AG04450 (cell line): ENCODE data around the gene PYGL. TPM values are rescaled to one million over a fixed set of nuclear protein-coding genes. Genes with fewer than 3 reads are reported as not detected.

ENCODE experiments used
- CTCF ChIA-PET: fragments of 300-600, 350-600 bp; formaldehyde crosslinking; extraction: SDS; loops from one replicate; lab custom pipeline; 2022; ENCODE audit warnings: antibody characterized with exemption, inconsistent platforms; lab: Charles Lee
- POLR2A ChIA-PET: fragments of 350-600 bp; formaldehyde crosslinking; extraction: SDS; loops from one replicate; lab custom pipeline; 2021; ENCODE audit warnings: antibody characterized with exemption, inconsistent platforms; lab: Yijun Ruan, JAX
- DNase-seq: peaks from one replicate; pipeline ENCODE4 v3.0.0-alpha.2; 2011; ENCODE audit warnings: low read depth, low spot score
- H3K27ac ChIP-seq: one replicate; pipeline ENCODE4 v1.5.1; 2012; ENCODE audit warnings: low read depth, low read length, control low read depth
- H3K27me3 ChIP-seq: one replicate; pipeline ENCODE4 v1.6.0; 2012; ENCODE audit warnings: low read length; ENCODE audit not compliant: control insufficient read depth, insufficient read depth
- H3K4me3 ChIP-seq: 2 replicates; pipeline ENCODE4 v1.5.1; 2011; ENCODE audit warnings: mild to moderate bottlenecking, low read depth, low read length, control low read depth
- H3K9me3 ChIP-seq: 2 replicates; pipeline ENCODE4 v1.5.1; 2012; ENCODE audit warnings: low read length; ENCODE audit not compliant: control insufficient read depth, insufficient read depth
- CTCF ChIP-seq: IDR thresholded peaks from 2 replicates; pipeline ENCODE4 v1.5.1; 2011; ENCODE audit warnings: low read depth, low read length, control low read depth, inconsistent platforms
- polyA plus RNA-seq: library from polyadenylated mRNA; depleted of rRNA; stranded (reverse); fragments of >200 nt; gene quantifications from 2 replicates; pipeline ENCODE4 v1.2.3, GENCODE V29; 2011

Gene PYGL
- polyA plus RNA-seq, 1 experiment: 60.4 TPM

- Histone ChIP-seq H3K9me3 (no peaks in the 10 kb centered on the region; the same call in 1 of the 2 replicates), H3K27ac (no peak overlapping the region), H3K4me3 (no peak overlapping the region), H3K27me3 (peaks cover 31% of the 10 kb centered on the region)
- ChIA-PET CTCF (no interaction called here), POLR2A (no interaction called here)
- DNase-seq: no peak
- no peak for TF ChIP-seq CTCF
Observed at GRCh38 chr14:50972734-50973133, 28.5 kb upstream of the PYGL start.

- H3K4me3 ChIP-seq: no peak overlapping the region
- H3K9me3 ChIP-seq: no peaks in the 10 kb centered on the region; the same call in 1 of the 2 replicates
- H3K27ac ChIP-seq: no peak overlapping the region
- POLR2A ChIA-PET: no interaction called here
- CTCF ChIA-PET: interaction anchor here (1.7 kb wide), 1 partner anchor 16 kb away, joined by 6 read pairs; no protein-coding TSS in a partner anchor
- no peak for TF ChIP-seq CTCF
- DNase-seq: no peak
- peaks cover 18% of the 10 kb centered on the region for H3K27me3 ChIP-seq
Observed at GRCh38 chr14:50970886-50971781, 26.9 kb upstream of the PYGL start.

GRCh38 chr14:50967790-50968189 lies 23.5 kb upstream of the PYGL start:
- no peak for DNase-seq
- CTCF ChIA-PET: interaction anchor here (0.6 to 1.4 kb wide), 5 partner anchors 8 to 565 kb away, joined by 3 to 10 read pairs (median 5); no protein-coding TSS in a partner anchor
- H3K9me3 ChIP-seq: no peaks in the 10 kb centered on the region; the same call in 1 of the 2 replicates
- POLR2A ChIA-PET: interaction anchor here (0.6 kb wide), 1 partner anchor 23 kb away, joined by 4 read pairs; the partner anchor contains the start of gene PYGL
- no peak overlapping the region for H3K4me3 ChIP-seq
- H3K27me3 ChIP-seq: peaks cover 13% of the 10 kb centered on the region
- TF ChIP-seq CTCF: no peak
- H3K27ac ChIP-seq: no peak overlapping the region

- H3K9me3 ChIP-seq: no peaks in the 10 kb centered on the region
- ChIA-PET POLR2A (interaction anchor here (0.6 kb wide), 1 partner anchor 23 kb away, joined by 4 read pairs; the partner anchor contains the start of gene PYGL), CTCF (interaction anchor here (0.6 to 1.4 kb wide), 5 partner anchors 9 to 566 kb away, joined by 3 to 10 read pairs (median 5); no protein-coding TSS in a partner anchor)
- TF ChIP-seq CTCF: no peak
- no peak overlapping the region for H3K4me3 ChIP-seq
- no peak for DNase-seq
- H3K27ac ChIP-seq: no peak overlapping the region
- H3K27me3 ChIP-seq: peaks cover 11% of the 10 kb centered on the region
Observed at GRCh38 chr14:50967103-50967502, 22.8 kb upstream of the PYGL start.
